Nephron progenitor cell (in vitro differentiated cells): Measurements from ENCODE around the gene CYSRT1.

Experiments
- DNase-seq: peaks from one replicate; pipeline ENCODE4 v3.0.0; 2021
- H3K27ac Mint-ChIP-seq: 2 replicates; pipeline ENCODE4 v1.8.0; 2021; ENCODE audit warnings: mild to moderate bottlenecking, moderate library complexity, mixed read lengths
- H3K27me3 Mint-ChIP-seq: 2 replicates; pipeline ENCODE4 v1.8.0; 2021; ENCODE audit warnings: mild to moderate bottlenecking, low read depth, mixed read lengths; ENCODE audit not compliant: poor library complexity
- H3K36me3 Mint-ChIP-seq: 2 replicates; pipeline ENCODE4 v1.8.0; 2021; ENCODE audit warnings: low read depth, mixed read lengths
- H3K4me1 Mint-ChIP-seq: 2 replicates; pipeline ENCODE4 v1.8.0; 2021; ENCODE audit warnings: mixed read lengths
- H3K4me3 Mint-ChIP-seq: 2 replicates; pipeline ENCODE4 v1.8.0; 2021; ENCODE audit warnings: mild to moderate bottlenecking, moderate library complexity, mixed read lengths
- H3K9me3 Mint-ChIP-seq: 2 replicates; pipeline ENCODE4 v1.8.0; 2021; ENCODE audit warnings: mild to moderate bottlenecking, moderate library complexity, mixed read lengths
- CTCF ChIP-seq: fragments of 200-600 bp; sonication (generic); IDR thresholded peaks from 2 replicates; pipeline ENCODE4 v1.5.0; 2021; ENCODE audit warnings: antibody characterized with exemption

CYSRT1 gene

GRCh38 chr9:137179761-137180160 lies 45.2 kb upstream of the CYSRT1 start:
- no peak for TF ChIP-seq CTCF
- H3K36me3 Mint-ChIP-seq: peaks cover 15% of the 10 kb centered on the region
- no peak for DNase-seq
- no peaks in the 10 kb centered on the region for H3K9me3 Mint-ChIP-seq
- no peak overlapping the region for H3K27ac Mint-ChIP-seq
- peaks cover 21% of the 10 kb centered on the region for H3K27me3 Mint-ChIP-seq
- H3K4me3 Mint-ChIP-seq: no peak overlapping the region
- no peaks in the 10 kb centered on the region for H3K4me1 Mint-ChIP-seq

- Mint-ChIP-seq H3K27ac (no peak overlapping the region), H3K27me3 (peaks cover 16% of the 10 kb centered on the region), H3K4me3 (no peak overlapping the region), H3K36me3 (peaks cover 15% of the 10 kb centered on the region), H3K9me3 (no peaks in the 10 kb centered on the region), H3K4me1 (no peaks in the 10 kb centered on the region)
- TF ChIP-seq CTCF: no peak
- no peak for DNase-seq
Measured at GRCh38 chr9:137180491-137180890, 44.5 kb upstream of the CYSRT1 start.

GRCh38 chr9:137181680-137182079 lies 43.3 kb upstream of the CYSRT1 start:
- peaks cover 15% of the 10 kb centered on the region for H3K36me3 Mint-ChIP-seq
- H3K27me3 Mint-ChIP-seq: peaks cover 4% of the 10 kb centered on the region
- DNase-seq: no peak
- no peak overlapping the region for H3K4me3 Mint-ChIP-seq
- no peaks in the 10 kb centered on the region for H3K9me3 Mint-ChIP-seq
- TF ChIP-seq CTCF: no peak
- peaks cover 4% of the 10 kb centered on the region for H3K4me1 Mint-ChIP-seq
- H3K27ac Mint-ChIP-seq: no peak overlapping the region

GRCh38 chr9:137182836-137183235 lies 42.1 kb upstream of the CYSRT1 start:
- Mint-ChIP-seq H3K4me1 (peaks cover 15% of the 10 kb centered on the region), H3K27me3 (no peaks in the 10 kb centered on the region), H3K27ac (no peak overlapping the region), H3K9me3 (no peaks in the 10 kb centered on the region), H3K4me3 (no peak overlapping the region), H3K36me3 (peaks cover 10% of the 10 kb centered on the region)
- no peak for DNase-seq
- TF ChIP-seq CTCF: no peak

GRCh38 chr9:137183980-137184595 lies 40.9 kb upstream of the CYSRT1 start:
- H3K4me1 Mint-ChIP-seq: peaks cover 19% of the 10 kb centered on the region
- TF ChIP-seq CTCF: no peak
- no peak overlapping the region for H3K4me3 Mint-ChIP-seq
- peaks cover 10% of the 10 kb centered on the region for H3K36me3 Mint-ChIP-seq
- no peaks in the 10 kb centered on the region for H3K27me3 Mint-ChIP-seq
- DNase-seq: no peak
- no peaks in the 10 kb centered on the region for H3K9me3 Mint-ChIP-seq
- H3K27ac Mint-ChIP-seq: no peak overlapping the region

- no peak overlapping the region for H3K4me3 Mint-ChIP-seq
- no peaks in the 10 kb centered on the region for H3K9me3 Mint-ChIP-seq
- no peak overlapping the region for H3K27ac Mint-ChIP-seq
- no peak for TF ChIP-seq CTCF
- peaks cover 10% of the 10 kb centered on the region for H3K36me3 Mint-ChIP-seq
- peaks cover 27% of the 10 kb centered on the region for H3K4me1 Mint-ChIP-seq
- DNase-seq: no peak
- no peaks in the 10 kb centered on the region for H3K27me3 Mint-ChIP-seq
Measured at GRCh38 chr9:137184881-137185660, 39.9 kb upstream of the CYSRT1 start.
